HepG2 (cell line): ENCODE results near the gene NCKIPSD. TPM values are rescaled to one million over a fixed set of nuclear protein-coding genes. Genes with fewer than 3 reads are reported as not detected.

ENCODE experiments used
- ATM ChIP-seq: fragments of 450-650 bp; IDR thresholded peaks from 2 replicates; pipeline ENCODE4 v1.7.1; 2017; ENCODE audit warnings: mild to moderate bottlenecking, borderline replicate concordance
- CBX5 ChIP-seq: sonication (generic); formaldehyde crosslinking; IDR thresholded peaks from 2 replicates; pipeline ENCODE4 v1.4.0; 2020; ENCODE audit warnings: missing genetic modification reagents, borderline replicate concordance
- EZH2 ChIP-seq: conservative IDR thresholded peaks from 2 replicates; pipeline ENCODE4 v1.6.1; 2012; ENCODE audit warnings: mild to moderate bottlenecking, low read depth, low read length, moderate library complexity
- GPN1 ChIP-seq: sonication (generic); formaldehyde crosslinking; IDR thresholded peaks from 2 replicates; pipeline ENCODE4 v1.5.1; 2020; ENCODE audit warnings: missing genetic modification reagents, borderline replicate concordance
- HCFC1 ChIP-seq: fragments of 150-350 bp; IDR thresholded peaks from 2 replicates; pipeline ENCODE4 v1.6.1; 2014; ENCODE audit warnings: low read depth, low read length
- HES4 ChIP-seq: sonication (generic); formaldehyde crosslinking; IDR thresholded peaks from 2 replicates; pipeline ENCODE4 v1.9.0; 2021; ENCODE audit warnings: mild to moderate bottlenecking, missing genetic modification reagents, borderline replicate concordance
- IRX3 ChIP-seq: sonication (generic); formaldehyde crosslinking; IDR thresholded peaks from 2 replicates; pipeline ENCODE4 v1.8.1; 2023; ENCODE audit warnings: mild to moderate bottlenecking, low read depth, missing genetic modification reagents, borderline replicate concordance
- ISL2 ChIP-seq: sonication (generic); formaldehyde crosslinking; IDR thresholded peaks from 2 replicates; pipeline ENCODE4 v1.5.0; 2020; ENCODE audit warnings: missing genetic modification reagents
- KMT2B ChIP-seq: IDR thresholded peaks from 2 replicates; pipeline ENCODE4 v1.6.1; 2016; ENCODE audit warnings: missing genetic modification reagents, missing compliant biosample characterization
- NONO ChIP-seq, 2 experiments: fragments of 450-650 bp in 1 of 2; sonication (generic) in 1 of 2; formaldehyde crosslinking in 1 of 2; IDR thresholded peaks in 1 of 2; conservative IDR thresholded peaks in 1 of 2; 2 replicates each; pipeline versions ENCODE4 v1.6.1 to v1.8.0; 2017 to 2022; ENCODE audit warnings: mild to moderate bottlenecking in 1 of 2, missing genetic modification reagents in 1 of 2, moderate library complexity in 1 of 2
- NR2C2 ChIP-seq: sonication (generic); formaldehyde crosslinking; IDR thresholded peaks from 2 replicates; pipeline ENCODE4 v1.4.0; 2020; ENCODE audit warnings: missing genetic modification reagents, mild to moderate bottlenecking, moderate library complexity, borderline replicate concordance
- RELA ChIP-seq: sonication (generic); formaldehyde crosslinking; IDR thresholded peaks from 2 replicates; pipeline ENCODE4 v1.4.0; 2020; ENCODE audit warnings: missing genetic modification reagents
- SKI ChIP-seq: fragments of 450-650 bp; IDR thresholded peaks from one replicate; pipeline ENCODE4 v1.6.1; 2018; ENCODE audit warnings: mild to moderate bottlenecking; ENCODE audit not compliant: partially characterized antibody
- SMAD3 ChIP-seq: sonication (generic); formaldehyde crosslinking; IDR thresholded peaks from 2 replicates; pipeline ENCODE4 v1.4.0; 2020; ENCODE audit warnings: missing genetic modification reagents
- SRSF4 ChIP-seq: fragments of 200-400 bp; formaldehyde crosslinking; IDR thresholded peaks from one replicate; pipeline ENCODE4 v1.6.1; 2018; ENCODE audit warnings: mild to moderate bottlenecking, low read depth, low read length, moderate library complexity; ENCODE audit not compliant: poor library complexity, severe bottlenecking
- TBX2 ChIP-seq: sonication (generic); formaldehyde crosslinking; IDR thresholded peaks from 2 replicates; pipeline ENCODE4 v1.5.0; 2020; ENCODE audit warnings: missing genetic modification reagents, mild to moderate bottlenecking, borderline replicate concordance
- ZNF343 ChIP-seq: sonication (generic); formaldehyde crosslinking; IDR thresholded peaks from 2 replicates; pipeline ENCODE4 v1.4.0; 2020; ENCODE audit warnings: mild to moderate bottlenecking, missing genetic modification reagents
- ZNF674 ChIP-seq: sonication (generic); formaldehyde crosslinking; IDR thresholded peaks from 2 replicates; pipeline ENCODE4 v1.5.0; 2020; ENCODE audit warnings: low read depth, mild to moderate bottlenecking, missing genetic modification reagents
- polyA plus RNA-seq, 8 experiments: library from polyadenylated mRNA; depleted of rRNA in 3 of 8; stranded (reverse) in 7 of 8; unstranded in 1 of 8; fragments of >200 nt; fragmentation: Illumina TruSeq in 4 of 8; extraction: Trizol in 4 of 8; gene quantifications; 2 replicates each; pipeline versions ENCODE4 v1.2.1 to v1.2.3, GENCODE V29; 2011 to 2016; ENCODE audit warnings: low read depth in 4 of 8, missing spikeins in 1 of 8, mixed read lengths in 1 of 8; ENCODE audit not compliant: insufficient read depth in 1 of 8
- total RNA-seq, 5 experiments: library from RNA; depleted of rRNA; stranded (reverse); fragments of >200 nt; fragmentation: Illumina TruSeq; extraction: Trizol; gene quantifications; 2 replicates each; pipeline ENCODE4 v1.2.3, GENCODE V29; 2016; ENCODE audit warnings: low read depth in 1 of 5
- TF ChIP-seq, protein P1 (sequence below): sonication (generic); formaldehyde crosslinking; IDR thresholded peaks from 2 replicates; pipeline ENCODE4 v1.5.0; 2020; ENCODE audit warnings: missing genetic modification reagents
- TF ChIP-seq, protein P2 (sequence below): sonication (generic); formaldehyde crosslinking; IDR thresholded peaks from 2 replicates; pipeline ENCODE4 v1.5.1; 2020; ENCODE audit warnings: missing genetic modification reagents, mild to moderate bottlenecking, borderline replicate concordance
- TF ChIP-seq, protein P3 (sequence below): sonication (generic); formaldehyde crosslinking; IDR thresholded peaks from 2 replicates; pipeline ENCODE4; 2020; ENCODE audit warnings: missing genetic modification reagents, mild to moderate bottlenecking, borderline replicate concordance
- TF ChIP-seq, protein P4 (sequence below): sonication (generic); formaldehyde crosslinking; IDR thresholded peaks from 2 replicates; pipeline ENCODE4 v1.8.1; 2023; ENCODE audit warnings: mild to moderate bottlenecking, missing genetic modification reagents

NCKIPSD gene
- total and polyA plus RNA-seq, 2 of the 13 experiments (the other 11 are each of a cell fraction or from before 2014, with no cell fraction given): 13.5 to 35.2 TPM

DNA sequence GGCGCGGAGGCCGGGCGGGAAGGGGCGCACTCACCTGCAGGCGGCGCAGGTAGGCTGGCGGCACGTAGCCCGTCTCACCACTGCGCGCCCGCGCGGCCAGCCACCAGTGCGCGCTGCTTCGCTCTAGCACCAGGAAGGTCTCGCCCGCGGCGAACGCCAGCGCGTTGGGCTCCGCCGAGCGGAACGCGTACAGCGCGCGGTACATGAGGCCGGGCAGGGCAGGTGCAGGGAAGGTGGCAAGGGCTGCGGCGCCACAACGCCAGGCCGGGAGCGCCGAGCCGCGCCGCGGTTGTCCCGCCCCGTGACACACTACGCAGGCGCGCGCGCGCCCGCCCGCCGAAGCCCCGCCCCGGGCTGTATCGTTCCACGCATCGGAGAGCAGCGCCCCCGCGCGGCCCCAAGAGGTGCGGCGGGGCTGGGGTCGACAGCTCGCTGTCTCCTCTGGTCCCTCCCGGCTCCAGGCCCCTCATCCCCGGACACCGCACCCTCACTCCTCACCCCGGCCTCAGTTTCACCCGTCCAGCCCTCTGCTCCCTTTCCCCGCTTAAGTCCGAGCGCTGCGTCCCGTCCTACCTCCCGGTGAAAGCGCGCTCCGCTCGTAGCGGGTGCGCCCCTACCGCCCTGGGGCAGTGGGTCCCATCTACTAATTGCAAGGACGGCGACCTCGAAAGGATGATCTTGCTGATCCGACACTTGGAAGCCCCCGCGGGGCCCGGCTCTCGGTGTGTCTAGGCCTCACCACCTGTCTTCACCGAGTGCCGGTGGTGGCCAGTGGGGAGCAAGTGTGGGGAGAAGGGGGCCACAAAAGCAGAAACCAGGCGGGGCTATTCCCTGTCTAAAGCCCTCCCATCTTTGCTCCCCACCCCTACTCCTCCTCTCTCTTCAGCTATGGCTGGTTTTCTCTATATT lies at the start of gene NCKIPSD (continued):
- TF ChIP-seq ISL2 (CRISPR knock-in tag) (no peak; the same call in 1 of the 2 replicates), CBX5 (CRISPR knock-in tag) (no peak), IRX3 (CRISPR knock-in tag) (no peak), RELA (CRISPR knock-in tag) (peak; percentile 58; the same call in 1 of the 2 replicates), KMT2B (peak; percentile 62; the same call in 1 of the 2 replicates), ZNF343 (CRISPR knock-in tag) (peak; percentile 94; the same call in 1 of the 2 replicates), NONO (IDR thresholded peaks at IDR 0.05) (no peak), NONO (CRISPR knock-in tag; conservative IDR thresholded peaks at IDR 0.05) (peak; percentile 86), GPN1 (CRISPR knock-in tag) (no peak; the same call in 1 of the 2 replicates), TBX2 (peak; percentile 78), SKI (no peak), SMAD3 (CRISPR knock-in tag) (no peak), ATM (no peak), SRSF4 (no peak), HES4 (CRISPR knock-in tag) (peak; percentile 94), HCFC1 (no peak), ZNF674 (CRISPR knock-in tag) (0 out of 2 replicates have a peak, but pooled peaks have one; percentile 63), EZH2 (no peak), NR2C2 (peak; percentile 48; the same call in 1 of the 2 replicates)
- TF ChIP-seq, protein P1, sequence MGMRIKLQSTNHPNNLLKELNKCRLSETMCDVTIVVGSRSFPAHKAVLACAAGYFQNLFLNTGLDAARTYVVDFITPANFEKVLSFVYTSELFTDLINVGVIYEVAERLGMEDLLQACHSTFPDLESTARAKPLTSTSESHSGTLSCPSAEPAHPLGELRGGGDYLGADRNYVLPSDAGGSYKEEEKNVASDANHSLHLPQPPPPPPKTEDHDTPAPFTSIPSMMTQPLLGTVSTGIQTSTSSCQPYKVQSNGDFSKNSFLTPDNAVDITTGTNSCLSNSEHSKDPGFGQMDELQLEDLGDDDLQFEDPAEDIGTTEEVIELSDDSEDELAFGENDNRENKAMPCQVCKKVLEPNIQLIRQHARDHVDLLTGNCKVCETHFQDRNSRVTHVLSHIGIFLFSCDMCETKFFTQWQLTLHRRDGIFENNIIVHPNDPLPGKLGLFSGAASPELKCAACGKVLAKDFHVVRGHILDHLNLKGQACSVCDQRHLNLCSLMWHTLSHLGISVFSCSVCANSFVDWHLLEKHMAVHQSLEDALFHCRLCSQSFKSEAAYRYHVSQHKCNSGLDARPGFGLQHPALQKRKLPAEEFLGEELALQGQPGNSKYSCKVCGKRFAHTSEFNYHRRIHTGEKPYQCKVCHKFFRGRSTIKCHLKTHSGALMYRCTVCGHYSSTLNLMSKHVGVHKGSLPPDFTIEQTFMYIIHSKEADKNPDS (CRISPR knock-in tag): 0 out of 2 replicates have a peak, but pooled peaks have one; percentile 59
- TF ChIP-seq, protein P2, sequence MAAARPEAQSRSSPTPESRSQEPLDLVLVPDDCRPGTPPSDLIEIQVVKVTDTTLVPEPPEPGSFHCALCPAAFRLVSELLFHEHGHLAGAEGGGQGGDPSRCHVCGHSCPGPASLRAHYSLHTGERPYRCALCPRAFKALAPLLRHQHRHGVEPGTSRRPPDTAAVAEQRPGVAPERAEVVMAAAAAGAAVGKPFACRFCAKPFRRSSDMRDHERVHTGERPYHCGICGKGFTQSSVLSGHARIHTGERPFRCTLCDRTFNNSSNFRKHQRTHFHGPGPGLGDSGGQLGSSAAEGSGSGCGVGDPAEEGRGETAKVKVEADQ (CRISPR knock-in tag): peak; percentile 91; the same call in 1 of the 2 replicates
- TF ChIP-seq, protein P3, sequence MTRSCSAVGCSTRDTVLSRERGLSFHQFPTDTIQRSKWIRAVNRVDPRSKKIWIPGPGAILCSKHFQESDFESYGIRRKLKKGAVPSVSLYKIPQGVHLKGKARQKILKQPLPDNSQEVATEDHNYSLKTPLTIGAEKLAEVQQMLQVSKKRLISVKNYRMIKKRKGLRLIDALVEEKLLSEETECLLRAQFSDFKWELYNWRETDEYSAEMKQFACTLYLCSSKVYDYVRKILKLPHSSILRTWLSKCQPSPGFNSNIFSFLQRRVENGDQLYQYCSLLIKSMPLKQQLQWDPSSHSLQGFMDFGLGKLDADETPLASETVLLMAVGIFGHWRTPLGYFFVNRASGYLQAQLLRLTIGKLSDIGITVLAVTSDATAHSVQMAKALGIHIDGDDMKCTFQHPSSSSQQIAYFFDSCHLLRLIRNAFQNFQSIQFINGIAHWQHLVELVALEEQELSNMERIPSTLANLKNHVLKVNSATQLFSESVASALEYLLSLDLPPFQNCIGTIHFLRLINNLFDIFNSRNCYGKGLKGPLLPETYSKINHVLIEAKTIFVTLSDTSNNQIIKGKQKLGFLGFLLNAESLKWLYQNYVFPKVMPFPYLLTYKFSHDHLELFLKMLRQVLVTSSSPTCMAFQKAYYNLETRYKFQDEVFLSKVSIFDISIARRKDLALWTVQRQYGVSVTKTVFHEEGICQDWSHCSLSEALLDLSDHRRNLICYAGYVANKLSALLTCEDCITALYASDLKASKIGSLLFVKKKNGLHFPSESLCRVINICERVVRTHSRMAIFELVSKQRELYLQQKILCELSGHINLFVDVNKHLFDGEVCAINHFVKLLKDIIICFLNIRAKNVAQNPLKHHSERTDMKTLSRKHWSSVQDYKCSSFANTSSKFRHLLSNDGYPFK (CRISPR knock-in tag): no peak
- TF ChIP-seq, protein P4, sequence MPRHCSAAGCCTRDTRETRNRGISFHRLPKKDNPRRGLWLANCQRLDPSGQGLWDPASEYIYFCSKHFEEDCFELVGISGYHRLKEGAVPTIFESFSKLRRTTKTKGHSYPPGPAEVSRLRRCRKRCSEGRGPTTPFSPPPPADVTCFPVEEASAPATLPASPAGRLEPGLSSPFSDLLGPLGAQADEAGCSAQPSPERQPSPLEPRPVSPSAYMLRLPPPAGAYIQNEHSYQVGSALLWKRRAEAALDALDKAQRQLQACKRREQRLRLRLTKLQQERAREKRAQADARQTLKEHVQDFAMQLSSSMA (CRISPR knock-in tag): peak; percentile 75; the same call in 1 of the 2 replicates
